Peyer's patch (tissue), 4 donors: ENCODE measurements around the gene CCDC88C. TPM values are rescaled to one million over a fixed set of nuclear protein-coding genes. Genes with fewer than 3 reads are reported as not detected.
A peak's percentile ranks its signal among the peaks of the same experiment; 100 is the strongest.

Source experiments
- DNase-seq, 3 donors: peaks; one replicate each; pipeline ENCODE4 v3.0.0-alpha.2; 2017 to 2019
- H3K27ac ChIP-seq, 4 donors: fragments of 200-600 bp; sonication (generic); one replicate each; pipeline ENCODE4 v1.5.1; 2016 to 2019
- H3K27me3 ChIP-seq, 2 donors: fragments of 200-600 bp; sonication (generic); one replicate each; pipeline ENCODE4 v1.5.1; 2019
- H3K36me3 ChIP-seq, 3 donors: fragments of 200-600 bp; sonication (generic); one replicate each; pipeline ENCODE4 v1.5.1; 2016 to 2019
- H3K4me1 ChIP-seq, 4 donors: fragments of 200-600 bp; sonication (generic); one replicate each; pipeline ENCODE4 v1.5.1; 2016 to 2019
- H3K4me3 ChIP-seq, 4 donors: fragments of 200-600 bp; sonication (generic); 1 replicate in 3 of 4; 2 replicates in 1 of 4; pipeline ENCODE4 v1.5.1; 2016 to 2019; ENCODE audit warnings: mild to moderate bottlenecking in 1 of 4
- H3K9me3 ChIP-seq, 4 donors: fragments of 200-600 bp; sonication (generic); one replicate each; pipeline ENCODE4 v1.5.1; 2016 to 2019; ENCODE audit warnings: mild to moderate bottlenecking in 1 of 4
- CTCF ChIP-seq, 6 experiments: fragments of 450-650 bp in 4 of 6; fragments of 200-600 bp in 2 of 6; sonication (generic) in 1 of 6; IDR thresholded peaks; one replicate each; pipeline ENCODE4 v1.5.1; 2017 to 2019; ENCODE audit warnings: antibody characterized with exemption in 6 of 6, mild to moderate bottlenecking in 3 of 6, moderate library complexity in 1 of 6
- POLR2A ChIP-seq, 2 donors: fragments of 450-650 bp; IDR thresholded peaks; one replicate each; pipeline ENCODE4 v1.5.1; 2017; ENCODE audit warnings: antibody characterized with exemption in 2 of 2, mild to moderate bottlenecking in 2 of 2, moderate library complexity in 2 of 2
- total RNA-seq, 4 donors: library from RNA; depleted of rRNA; stranded (reverse); fragments of >200 nt; gene quantifications; one replicate each; pipeline ENCODE4 v1.1.0, GENCODE V29; 2016

Gene CCDC88C
- total RNA-seq, 4 donors from 2014 or later = 18.9 to 189 (median 77.2) TPM

DNA sequence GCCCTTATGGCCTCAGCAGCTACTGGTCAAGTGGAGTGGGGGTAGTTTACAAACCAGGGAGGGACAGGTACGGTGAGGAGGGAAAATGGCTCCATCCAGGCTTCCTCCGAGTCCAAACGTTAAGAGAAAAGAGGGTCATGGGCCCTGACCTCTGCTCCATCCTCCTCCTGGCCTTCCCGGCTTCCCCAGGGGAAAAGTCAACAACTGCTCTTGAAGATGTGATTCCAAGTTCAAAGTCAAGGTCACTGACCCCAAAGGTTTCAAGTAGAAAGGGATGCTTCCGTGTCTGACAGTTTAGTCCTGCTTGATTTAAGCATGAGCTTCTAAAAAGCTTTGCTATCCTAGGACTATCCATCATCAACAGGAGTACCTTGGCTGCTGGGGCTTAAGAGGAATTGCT lies 28.5 kb downstream of the CCDC88C start:
- TF ChIP-seq CTCF (IDR thresholded peaks at IDR 0.05) (no peak), POLR2A (IDR thresholded peaks at IDR 0.05) (no peak)
- no peak for DNase-seq
- peaks cover 3 to 40% (median 21%) of the 10 kb centered on the region in 4 donors for H3K4me1 ChIP-seq
- no peak overlapping the region for H3K4me3 ChIP-seq
- H3K27ac ChIP-seq = peak overlapping the region; percentile 52 to 72 (median 62)
- H3K9me3 ChIP-seq = no peaks in the 10 kb centered on the region
- H3K27me3 ChIP-seq = no peaks in the 10 kb centered on the region
- H3K36me3 ChIP-seq = no peaks in the 10 kb centered on the region

- Histone ChIP-seq H3K9me3 (no peaks in the 10 kb centered on the region), H3K4me3 (no peak overlapping the region), H3K27me3 (no peaks in the 10 kb centered on the region), H3K27ac (peak overlapping the region; percentile 52 to 72 (median 62)), H3K4me1 (peaks cover 3 to 40% (median 21%) of the 10 kb centered on the region in 4 donors), H3K36me3 (no peaks in the 10 kb centered on the region)
- peak in 1 of 3 donors; percentile 67 for DNase-seq
- TF ChIP-seq POLR2A (IDR thresholded peaks at IDR 0.05) (no peak), CTCF (IDR thresholded peaks at IDR 0.05) (no peak)
These were observed 29.1 kb downstream of the CCDC88C start for GRCh38 chr14:91388551-91388975.

DNA sequence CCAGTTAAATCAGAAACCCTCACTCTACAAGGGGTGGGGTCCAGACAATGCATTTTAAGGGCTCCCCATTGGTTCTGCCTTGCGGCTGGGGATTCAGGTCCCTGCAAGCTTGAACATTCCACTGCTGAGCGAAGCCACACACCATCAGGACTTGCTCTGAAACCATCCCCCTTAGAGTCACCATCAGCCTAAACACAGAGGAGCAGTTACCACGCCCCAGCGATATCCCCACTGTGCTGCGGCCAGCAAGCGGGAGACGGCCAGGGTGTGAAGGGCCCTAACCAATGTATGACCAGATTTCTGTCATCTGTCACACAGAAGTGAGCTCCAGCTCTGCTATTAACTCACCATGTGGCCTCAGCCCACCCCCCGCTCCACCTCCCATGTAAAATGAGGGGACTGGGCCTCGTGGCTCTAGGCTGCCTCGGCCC lies 29.7 kb downstream of the CCDC88C start:
- DNase-seq = no peak
- Histone ChIP-seq H3K4me1 (peaks cover 3 to 39% (median 19%) of the 10 kb centered on the region in 4 donors), H3K27ac (peak overlapping the region; percentile 18 to 72 (median 62))

DNA sequence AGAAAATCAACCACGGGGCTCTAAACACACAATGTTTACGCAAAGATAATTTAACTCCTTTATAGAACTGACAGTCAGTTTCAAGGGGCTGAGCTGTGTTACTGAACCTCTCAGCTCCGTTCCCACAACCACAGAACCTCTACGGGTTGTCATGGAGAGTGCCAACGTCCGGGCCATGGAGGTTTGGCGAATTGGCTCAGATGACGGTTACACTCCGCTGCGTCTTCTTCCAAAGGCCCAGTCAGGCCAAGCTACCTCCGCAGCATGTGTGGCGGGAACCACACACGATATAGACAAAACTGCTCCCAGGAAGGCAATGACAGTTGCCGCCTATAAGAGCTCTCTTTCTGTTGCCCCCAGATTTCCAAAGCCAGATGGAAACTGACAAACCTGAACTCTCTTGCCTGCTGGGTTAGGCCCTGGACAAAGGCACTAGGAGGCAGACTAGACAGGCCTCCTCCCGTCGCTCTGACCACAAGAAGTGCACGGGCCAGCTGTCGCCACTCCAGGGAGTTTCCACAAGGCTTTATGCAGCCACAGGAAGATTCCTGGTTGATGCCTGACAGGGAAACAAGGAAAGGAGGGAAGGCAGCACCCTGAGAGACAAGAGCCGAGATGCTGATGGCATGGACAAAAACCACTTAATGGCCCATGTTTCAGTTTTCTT lies 30.3 kb downstream of the CCDC88C start:
- Histone ChIP-seq H3K9me3 (no peaks in the 10 kb centered on the region), H3K27ac (peak overlapping the region in 3 of 4 donors; percentile 58 to 72 (median 66)), H3K27me3 (no peaks in the 10 kb centered on the region), H3K4me3 (no peak overlapping the region), H3K4me1 (peaks cover 3 to 38% (median 18%) of the 10 kb centered on the region in 4 donors), H3K36me3 (no peaks in the 10 kb centered on the region)
- TF ChIP-seq CTCF (IDR thresholded peaks at IDR 0.05) (no peak), POLR2A (IDR thresholded peaks at IDR 0.05) (no peak)
- DNase-seq = no peak

More for the DNA sequence above, 29.7 kb downstream of the CCDC88C start:
- no peaks in the 10 kb centered on the region for H3K27me3 ChIP-seq
- TF ChIP-seq POLR2A (IDR thresholded peaks at IDR 0.05) (no peak), CTCF (IDR thresholded peaks at IDR 0.05) (no peak)
- H3K4me3 ChIP-seq = no peak overlapping the region
- no peaks in the 10 kb centered on the region for H3K9me3 ChIP-seq
- H3K36me3 ChIP-seq = no peaks in the 10 kb centered on the region

DNA sequence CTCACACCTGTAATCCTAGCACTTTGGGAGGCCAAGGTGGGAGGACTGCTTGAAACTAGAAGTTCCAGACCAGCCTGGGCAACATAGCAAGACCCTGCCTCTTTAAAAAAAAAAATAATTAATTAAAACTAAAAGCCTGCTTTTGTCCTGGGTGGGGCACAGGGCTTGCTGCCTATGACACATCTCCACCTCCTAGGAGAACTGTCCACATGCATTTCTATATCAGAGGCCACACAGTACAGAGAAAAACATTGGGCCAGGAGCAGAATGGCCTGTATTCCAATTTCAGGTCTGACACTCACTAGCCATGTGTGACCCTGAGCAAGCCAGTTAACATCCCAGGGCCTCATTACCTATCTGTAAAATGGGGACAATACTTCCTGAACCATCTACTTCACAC lies 31.9 kb downstream of the CCDC88C start:
- no peak overlapping the region for H3K27ac ChIP-seq
- peaks cover 3 to 43% (median 25%) of the 10 kb centered on the region in 4 donors for H3K4me1 ChIP-seq
- no peak for DNase-seq
- no peak for TF ChIP-seq CTCF (IDR thresholded peaks at IDR 0.05)
- no peak for TF ChIP-seq POLR2A (IDR thresholded peaks at IDR 0.05)
- H3K36me3 ChIP-seq = no peaks in the 10 kb centered on the region
- no peaks in the 10 kb centered on the region for H3K27me3 ChIP-seq
- H3K4me3 ChIP-seq = no peak overlapping the region
- no peaks in the 10 kb centered on the region for H3K9me3 ChIP-seq
